K562 (cell line): ENCODE data around the gene ARHGAP10. TPM values are rescaled to one million over a fixed set of nuclear protein-coding genes. Genes with fewer than 3 reads are reported as not detected.

ENCODE experiments used
- ATAC-seq: fragments of 200-7000 bp; cut with Tn5 transposase; 3 replicates; pipeline ENCODE4 v1.9.1; 2020; ENCODE audit warnings: moderate library complexity
- BruUV-seq: library from RNA; stranded (reverse); fragments of 400-500 nt; replicated peaks from 2 replicates; lab custom pipeline; 2021; lab: Mats Ljungman, UMichigan
- CTCF ChIA-PET: fragments of 300-600 bp; formaldehyde crosslinking; extraction: SDS; loops from one replicate; lab custom pipeline; 2021; ENCODE audit warnings: low intra/inter-chr PET ratio; lab: Yijun Ruan, JAX
- POLR2A ChIA-PET: fragments of 300-600, 350-650 bp; sonication (Branson Sonifier 250); formaldehyde crosslinking; extraction: SDS; loops from one replicate; lab custom pipeline; 2021; ENCODE audit warnings: antibody characterized with exemption, inconsistent platforms; lab: Yijun Ruan, JAX
- DNase-seq, 4 experiments: peaks; one replicate each; pipeline versions ENCODE4 v3.0.0 to v3.0.0-alpha.2; 2011 to 2018; ENCODE audit warnings: low spot score in 3 of 4, mixed read lengths in 3 of 4; ENCODE audit errors: extremely low read depth in 1 of 4
- FAIRE-seq: peaks from 2 replicates; lab custom pipeline; 2011; peaks lifted over from hg19 to GRCh38; lab: Jason Lieb, UNC
- H2AFZ ChIP-seq: 2 replicates; pipeline ENCODE4 v1.6.0; 2011; ENCODE audit warnings: low read depth, low read length, control low read depth, inconsistent platforms
- H3K27ac ChIP-seq: fragments of 200-600 bp; 3 replicates; pipeline ENCODE4 v1.8.0; 2011; ENCODE audit warnings: low read depth, mild to moderate bottlenecking, control low read depth, inconsistent platforms, low read length, moderate library complexity, mixed read lengths; ENCODE audit errors: extremely low read depth
- H3K27me3 ChIP-seq, 2 experiments: fragments of 300-600 bp in 1 of 2; 2 replicates in 1 of 2; 3 replicates in 1 of 2; pipeline versions ENCODE4 v1.6.0 to v1.8.0; 2011; ENCODE audit warnings: inconsistent platforms in 2 of 2, low read length in 2 of 2, mild to moderate bottlenecking in 1 of 2, mixed read lengths in 1 of 2, moderate library complexity in 1 of 2; ENCODE audit not compliant: control insufficient read depth in 2 of 2, insufficient read depth in 2 of 2
- H3K36me3 ChIP-seq: fragments of 300-600 bp; 3 replicates; pipeline ENCODE4 v1.8.0; 2011; ENCODE audit warnings: mild to moderate bottlenecking, low read length, inconsistent platforms; ENCODE audit not compliant: control insufficient read depth, insufficient read depth
- H3K4me1 ChIP-seq, 2 experiments: fragments of 200-600 bp in 1 of 2; replicated peaks in 1 of 2; 2 replicates in 1 of 2; 3 replicates in 1 of 2; pipeline versions ENCODE4 v1.5.1 to v1.8.0; 2011; ENCODE audit warnings: inconsistent platforms in 2 of 2, low read length in 2 of 2, mild to moderate bottlenecking in 1 of 2, mixed read lengths in 1 of 2, moderate library complexity in 1 of 2; ENCODE audit not compliant: control insufficient read depth in 2 of 2, insufficient read depth in 2 of 2
- H3K4me2 ChIP-seq: 2 replicates; pipeline ENCODE4 v1.6.1; 2011; ENCODE audit warnings: low read length, control low read depth, inconsistent platforms, mixed read lengths; ENCODE audit not compliant: insufficient read depth
- H3K4me3 ChIP-seq: fragments of 200-600 bp; sonication (generic), shearing (Covaris generic); 2 replicates; pipeline ENCODE4 v1.5.1; 2016; ENCODE audit warnings: control low read depth, inconsistent platforms
- H3K79me2 ChIP-seq: fragments of 200-600 bp; 3 replicates; pipeline ENCODE4 v1.8.0; 2011; ENCODE audit warnings: low read length, inconsistent platforms; ENCODE audit not compliant: control insufficient read depth, insufficient read depth
- H3K9ac ChIP-seq, 2 experiments: 2 replicates each; pipeline versions ENCODE4 v1.6.0 to v1.6.1; 2011; ENCODE audit warnings: low read depth in 2 of 2, low read length in 2 of 2, control low read depth in 1 of 2, inconsistent platforms in 1 of 2, mild to moderate bottlenecking in 1 of 2, mixed read lengths in 1 of 2; ENCODE audit not compliant: insufficient read depth in 1 of 2
- H3K9me1 ChIP-seq: one replicate; pipeline ENCODE4 v1.6.0; 2011; ENCODE audit warnings: inconsistent platforms, mild to moderate bottlenecking, low read length, moderate library complexity; ENCODE audit not compliant: control insufficient read depth, insufficient read depth
- H3K9me3 ChIP-seq: replicated peaks from 2 replicates; pipeline ENCODE4 v1.5.1; 2011; ENCODE audit warnings: low read depth, low read length, inconsistent platforms; ENCODE audit not compliant: control insufficient read depth, insufficient read depth
- H4K20me1 ChIP-seq: replicated peaks from 2 replicates; pipeline ENCODE4 v1.6.1; 2011; ENCODE audit warnings: low read length, inconsistent platforms, mixed read lengths; ENCODE audit not compliant: control insufficient read depth, insufficient read depth
- ARID1B ChIP-seq: fragments of 450-650 bp; IDR thresholded peaks from 2 replicates; pipeline ENCODE4 v1.6.1; 2016; ENCODE audit warnings: antibody characterized with exemption, mild to moderate bottlenecking, inconsistent platforms
- HDAC2 ChIP-seq: fragments of 450-650 bp; IDR thresholded peaks from 2 replicates; pipeline ENCODE4 v1.6.1; 2016; ENCODE audit warnings: mild to moderate bottlenecking
- HDGF ChIP-seq: fragments of 450-650 bp; IDR thresholded peaks from 2 replicates; pipeline ENCODE4 v1.6.1; 2016
- PCBP1 ChIP-seq: fragments of 200-400 bp; formaldehyde crosslinking; IDR thresholded peaks from 2 replicates; pipeline ENCODE4 v1.6.1; 2018; ENCODE audit warnings: mild to moderate bottlenecking, low read depth, low read length; ENCODE audit not compliant: poor library complexity, severe bottlenecking
- RBM17 ChIP-seq: fragments of 200-400 bp; formaldehyde crosslinking; IDR thresholded peaks from 2 replicates; pipeline ENCODE4 v1.6.1; 2017; ENCODE audit warnings: low read depth, mild to moderate bottlenecking, low read length, borderline replicate concordance
- SREBF2 ChIP-seq: sonication (generic); formaldehyde crosslinking; IDR thresholded peaks from 2 replicates; pipeline ENCODE4 v1.4.0; 2020; ENCODE audit warnings: mild to moderate bottlenecking, missing genetic modification reagents
- TOE1 ChIP-seq, 2 experiments: fragments of 450-650 bp in 1 of 2; sonication (generic) in 1 of 2; formaldehyde crosslinking in 1 of 2; IDR thresholded peaks; 2 replicates each; pipeline versions ENCODE4 v1.7.1 to v1.8.0; 2016 to 2022; ENCODE audit warnings: borderline replicate concordance in 2 of 2, mild to moderate bottlenecking in 2 of 2, antibody characterized with exemption in 1 of 2, inconsistent platforms in 1 of 2, low read depth in 1 of 2, missing genetic modification reagents in 1 of 2, moderate library complexity in 1 of 2
- XRCC4 ChIP-seq: IDR thresholded peaks from one replicate; pipeline ENCODE4 v1.6.1; 2011; ENCODE audit not compliant: insufficient read depth, insufficient read length; ENCODE audit errors: extremely low read depth
- WGBS: fragments of 100-300 bp; shearing (Covaris generic); methylation state at CpG from one replicate; pipeline ENCODE4 v1.1.6; 2016; ENCODE audit warnings: low coverage, mixed read lengths; ENCODE audit not compliant: insufficient coverage; ENCODE audit errors: missing lambda C conversion rate; 5-methylcytosine and 5-hydroxymethylcytosine counted together
- in situ Hi-C: fragments of 300-500 bp; cut with MboI; formaldehyde crosslinking; loops from 4 replicates; pipeline ENCODE4 v1.15.0; 2018; ENCODE audit warnings: inconsistent platforms, mixed read lengths
- intact Hi-C: fragments of 100-400 bp; cut with micrococcal nuclease; formaldehyde crosslinking; loops from 2 replicates; pipeline ENCODE4 v1.14.2; 2022
- polyA plus RNA-seq, 8 experiments: library from polyadenylated mRNA; depleted of rRNA in 4 of 8; stranded (reverse) in 5 of 8; unstranded in 3 of 8; fragments of >200 nt; fragmentation: Nextera tagmentation in 2 of 8; fragmentation: Illumina TruSeq in 1 of 8; extraction: Ambion mirVana in 2 of 8; extraction: Trizol in 1 of 8; gene quantifications; 2 replicates each; pipeline versions ENCODE4 v1.2.1 to v1.2.3, GENCODE V29; 2011 to 2014; ENCODE audit warnings: inconsistent platforms in 1 of 8, missing spikeins in 1 of 8
- total RNA-seq, 7 experiments: library from RNA; depleted of rRNA in 6 of 7; stranded (reverse); fragments of >200 nt in 6 of 7; fragmentation: Illumina TruSeq in 2 of 7; extraction: Trizol in 2 of 7; gene quantifications; 2 replicates each; pipeline versions ENCODE4 v1.2.1 to v1.2.3, GENCODE V29; 2011 to 2021; ENCODE audit warnings: low replicate concordance in 1 of 7
- TF ChIP-seq, protein P1 (sequence below): fragments of 250-450 bp; sonication (Bioruptor Pico); IDR thresholded peaks from 2 replicates; pipeline ENCODE4 v1.5.0; 2022; ENCODE audit warnings: mild to moderate bottlenecking
- TF ChIP-seq, protein P2 (sequence below): fragments of 250-450 bp; sonication (Bioruptor Pico); IDR thresholded peaks from 2 replicates; pipeline ENCODE4 v1.6.1; 2021; ENCODE audit warnings: mild to moderate bottlenecking
- TF ChIP-seq, protein P3 (sequence below): fragments of 250-450 bp; sonication (Bioruptor Pico); IDR thresholded peaks from 2 replicates; pipeline ENCODE4 v1.8.0; 2022; ENCODE audit warnings: moderate library complexity, mild to moderate bottlenecking, inconsistent platforms

ARHGAP10 gene
- total and polyA plus RNA-seq, 9 of the 15 experiments (the other 6 are each of a cell fraction or from before 2014, with no cell fraction given): 0.03 to 0.22 (median 0.06) TPM; not detected in 3

DNA sequence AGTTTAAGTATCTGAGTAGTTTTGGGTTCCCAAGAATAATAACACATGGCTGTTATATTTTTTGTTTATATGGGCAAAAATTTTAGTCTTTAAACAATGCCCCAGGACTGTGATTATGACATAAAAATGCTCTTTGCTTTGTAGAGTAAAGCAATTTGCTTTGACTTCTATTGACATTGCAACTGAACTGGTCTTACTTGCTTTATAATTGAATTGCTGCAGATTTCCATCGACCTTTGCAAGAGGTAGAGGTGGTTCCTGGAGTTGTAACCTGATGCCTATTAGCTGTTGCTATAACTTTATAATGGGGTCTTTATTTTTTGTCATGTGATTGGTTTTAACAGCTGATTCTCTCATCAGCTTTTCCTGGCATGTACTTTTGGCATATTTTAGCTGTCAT lies 302.9 kb downstream of the ARHGAP10 start:
- H3K9me3 ChIP-seq: no peaks in the 10 kb centered on the region
- H3K36me3 ChIP-seq: no peaks in the 10 kb centered on the region
- no peak for ATAC-seq
- BruUV-seq: no TSS peak
- intact Hi-C loops: no loop called here
- no peak for FAIRE-seq
- no peak overlapping the region for H2AFZ ChIP-seq
- H3K27me3 ChIP-seq: no peaks in the 10 kb centered on the region
- H3K79me2 ChIP-seq: no peaks in the 10 kb centered on the region
- no peak for DNase-seq
- H3K9ac ChIP-seq: no peak overlapping the region
- no peak overlapping the region for H3K4me2 ChIP-seq
- POLR2A ChIA-PET: interaction anchor here (1.3 kb wide), 1 partner anchor 20 kb away, joined by 5 read pairs; no protein-coding TSS in a partner anchor
- H3K4me3 ChIP-seq: no peak overlapping the region
- no peak overlapping the region for H3K27ac ChIP-seq
- H3K4me1 ChIP-seq: no peaks in the 10 kb centered on the region
- no peaks in the 10 kb centered on the region for H3K9me1 ChIP-seq
- TF ChIP-seq RBM17 (no peak), HDGF (no peak)
- TF ChIP-seq, all 486 proteins: peak for 0
- CTCF ChIA-PET: no interaction called here
- WGBS: 0% methylated on average over 1 of the region's 1 CpG
- in situ Hi-C loops: no loop called here
- no peaks in the 10 kb centered on the region for H4K20me1 ChIP-seq

DNA sequence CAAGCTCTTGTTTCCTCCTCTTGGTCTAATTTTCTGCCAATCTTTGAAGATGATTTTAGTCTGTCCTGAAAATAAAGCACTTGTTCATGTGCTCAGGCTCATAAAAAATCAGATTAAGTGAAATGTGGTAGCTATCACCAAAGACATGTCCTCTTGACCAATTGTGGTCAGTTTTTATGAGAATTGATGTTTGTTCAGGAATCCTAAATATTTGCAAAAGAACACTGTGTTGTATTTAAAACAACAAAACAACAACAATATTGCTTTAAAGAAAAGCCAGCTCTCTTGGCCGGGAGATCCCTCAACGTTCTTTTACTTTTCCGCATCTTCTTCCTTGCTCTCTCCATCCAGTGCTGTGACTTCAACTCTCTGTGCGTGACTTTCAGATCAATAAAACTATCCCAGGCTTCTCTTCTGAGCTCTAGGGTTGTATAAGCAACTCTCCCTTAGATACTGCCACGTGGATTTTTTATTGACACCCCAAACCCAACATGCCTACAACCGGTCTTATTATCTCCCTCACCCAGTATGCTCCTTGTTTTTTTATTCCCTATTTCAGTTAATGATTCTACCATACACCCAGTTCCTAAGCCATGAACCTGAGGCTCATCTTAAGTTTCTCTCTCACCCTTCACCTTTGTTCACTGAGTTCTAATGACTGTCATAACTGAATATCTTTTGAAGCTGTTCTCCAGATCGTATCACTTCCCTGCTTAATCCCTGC lies 309.9 kb downstream of the ARHGAP10 start:
- no peak overlapping the region for H3K27ac ChIP-seq
- H3K4me3 ChIP-seq: no peak overlapping the region
- H3K27me3 ChIP-seq: no peaks in the 10 kb centered on the region
- POLR2A ChIA-PET: no interaction called here
- H3K4me1 ChIP-seq: no peaks in the 10 kb centered on the region
- no peak for FAIRE-seq
- H2AFZ ChIP-seq: no peak overlapping the region
- no peaks in the 10 kb centered on the region for H3K36me3 ChIP-seq
- H4K20me1 ChIP-seq: no peaks in the 10 kb centered on the region
- BruUV-seq: no TSS peak
- no peaks in the 10 kb centered on the region for H3K79me2 ChIP-seq
- CTCF ChIA-PET: no interaction called here
- ATAC-seq: no peak
- no peak overlapping the region for H3K4me2 ChIP-seq
- in situ Hi-C loops: no loop called here
- H3K9ac ChIP-seq: no peak overlapping the region
- H3K9me3 ChIP-seq: no peaks in the 10 kb centered on the region
- H3K9me1 ChIP-seq: no peaks in the 10 kb centered on the region
- intact Hi-C loops: no loop called here
- 7% methylated on average over 7 of the region's 7 CpGs for WGBS
- DNase-seq: no peak
- TF ChIP-seq, protein P1, sequence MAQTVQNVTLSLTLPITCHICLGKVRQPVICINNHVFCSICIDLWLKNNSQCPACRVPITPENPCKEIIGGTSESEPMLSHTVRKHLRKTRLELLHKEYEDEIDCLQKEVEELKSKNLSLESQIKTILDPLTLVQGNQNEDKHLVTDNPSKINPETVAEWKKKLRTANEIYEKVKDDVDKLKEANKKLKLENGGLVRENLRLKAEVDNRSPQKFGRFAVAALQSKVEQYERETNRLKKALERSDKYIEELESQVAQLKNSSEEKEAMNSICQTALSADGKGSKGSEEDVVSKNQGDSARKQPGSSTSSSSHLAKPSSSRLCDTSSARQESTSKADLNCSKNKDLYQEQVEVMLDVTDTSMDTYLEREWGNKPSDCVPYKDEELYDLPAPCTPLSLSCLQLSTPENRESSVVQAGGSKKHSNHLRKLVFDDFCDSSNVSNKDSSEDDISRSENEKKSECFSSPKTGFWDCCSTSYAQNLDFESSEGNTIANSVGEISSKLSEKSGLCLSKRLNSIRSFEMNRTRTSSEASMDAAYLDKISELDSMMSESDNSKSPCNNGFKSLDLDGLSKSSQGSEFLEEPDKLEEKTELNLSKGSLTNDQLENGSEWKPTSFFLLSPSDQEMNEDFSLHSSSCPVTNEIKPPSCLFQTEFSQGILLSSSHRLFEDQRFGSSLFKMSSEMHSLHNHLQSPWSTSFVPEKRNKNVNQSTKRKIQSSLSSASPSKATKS (CRISPR knock-in tag): no peak
- TF ChIP-seq XRCC4: no peak
- TF ChIP-seq ARID1B: no peak
- TF ChIP-seq PCBP1: no peak
- no peak for TF ChIP-seq TOE1 (IDR thresholded peaks at IDR 0.05; ENCODE audit: borderline replicate concordance)
- TF ChIP-seq TOE1 (CRISPR knock-in tag; IDR thresholded peaks at IDR 0.05; ENCODE audit: borderline replicate concordance, low read depth): no peak
- TF ChIP-seq, protein P2, sequence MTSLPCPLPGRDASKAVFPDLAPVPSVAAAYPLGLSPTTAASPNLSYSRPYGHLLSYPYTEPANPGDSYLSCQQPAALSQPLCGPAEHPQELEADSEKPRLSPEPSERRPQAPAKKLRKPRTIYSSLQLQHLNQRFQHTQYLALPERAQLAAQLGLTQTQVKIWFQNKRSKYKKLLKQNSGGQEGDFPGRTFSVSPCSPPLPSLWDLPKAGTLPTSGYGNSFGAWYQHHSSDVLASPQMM: no peak
- TF ChIP-seq SREBF2: no peak
- TF ChIP-seq, protein P3, sequence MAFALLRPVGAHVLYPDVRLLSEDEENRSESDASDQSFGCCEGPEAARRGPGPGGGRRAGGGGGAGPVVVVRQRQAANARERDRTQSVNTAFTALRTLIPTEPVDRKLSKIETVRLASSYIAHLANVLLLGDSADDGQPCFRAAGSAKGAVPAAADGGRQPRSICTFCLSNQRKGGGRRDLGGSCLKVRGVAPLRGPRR (CRISPR knock-in tag): no peak
- TF ChIP-seq HDAC2: no peak
